Colon (tissue), 2 donors: ENCODE data around the gene FBXL7.

ENCODE experiments used
- FAIRE-seq: peaks from 2 replicates; lab custom pipeline; 2012; peaks lifted over from hg19 to GRCh38; lab: Jason Lieb, UNC
- donor health status: control.
- donor health status: control.

The FBXL7 gene

DNA sequence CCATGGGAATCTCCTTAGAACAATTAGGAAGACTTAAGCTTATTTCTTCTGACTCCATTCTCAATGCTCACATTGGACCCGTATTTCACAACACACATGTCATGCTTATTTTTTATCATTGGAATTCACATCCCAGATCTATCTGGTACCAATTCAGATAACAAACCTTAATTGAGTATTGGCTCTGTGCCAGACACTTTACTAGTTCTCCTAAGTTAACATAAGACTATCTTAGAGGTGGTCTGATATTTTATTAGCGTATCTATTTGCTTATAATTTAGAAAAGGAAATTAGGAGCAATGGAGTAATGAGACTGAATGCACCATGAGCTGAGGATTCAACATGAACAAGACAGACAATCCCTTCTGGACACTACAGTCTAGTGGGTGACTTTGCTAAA is 45.1 kb downstream of the FBXL7 start:
- no peak for FAIRE-seq

DNA sequence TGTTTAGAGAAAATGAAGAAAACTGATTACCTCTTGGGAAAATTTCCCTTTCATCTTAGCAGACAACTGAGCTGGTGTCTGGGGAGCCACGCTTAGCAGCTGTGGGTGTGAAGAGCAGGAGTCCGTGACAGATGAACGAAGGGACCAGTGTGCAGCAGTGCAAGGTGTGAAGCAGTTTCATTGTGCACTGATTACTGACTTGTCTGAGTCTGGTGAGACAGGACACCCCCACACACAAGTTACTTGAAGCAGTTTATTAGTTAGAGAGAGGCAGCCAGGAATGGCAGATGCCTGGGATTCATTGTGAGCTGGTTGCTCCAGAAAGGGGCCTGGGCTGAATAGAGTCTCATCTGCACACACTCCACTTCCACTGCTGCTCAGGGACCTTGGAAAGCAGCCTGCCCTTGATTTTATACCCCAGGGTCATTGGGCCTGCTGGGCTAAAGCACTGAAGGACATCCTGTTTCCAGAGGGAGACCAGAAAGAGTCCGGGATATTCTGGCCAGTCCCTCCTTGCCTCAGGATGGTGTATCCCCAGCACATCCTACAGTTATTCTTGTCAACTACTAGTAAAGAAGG is 47.4 kb downstream of the FBXL7 start:
- FAIRE-seq, result no peak

DNA sequence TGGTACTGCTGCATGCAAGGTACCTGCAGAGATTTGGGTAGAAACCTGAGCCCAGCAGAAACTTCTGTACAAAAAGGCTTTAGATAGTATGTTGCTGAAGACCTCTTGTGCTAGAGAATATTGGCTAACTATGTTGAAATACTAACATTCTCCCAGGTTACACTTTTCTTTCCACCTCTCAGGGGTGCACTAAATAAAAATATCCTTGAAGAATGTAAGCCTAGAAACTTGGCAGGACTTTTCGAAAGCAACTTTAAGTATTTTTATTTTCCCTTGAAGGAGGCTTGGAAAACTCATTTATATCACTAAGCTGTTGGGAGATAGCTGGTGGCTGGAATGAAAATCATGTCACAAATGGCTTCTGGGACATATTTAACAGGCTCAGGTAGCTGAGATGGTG is 50.0 kb downstream of the FBXL7 start:
- FAIRE-seq, result no peak

DNA sequence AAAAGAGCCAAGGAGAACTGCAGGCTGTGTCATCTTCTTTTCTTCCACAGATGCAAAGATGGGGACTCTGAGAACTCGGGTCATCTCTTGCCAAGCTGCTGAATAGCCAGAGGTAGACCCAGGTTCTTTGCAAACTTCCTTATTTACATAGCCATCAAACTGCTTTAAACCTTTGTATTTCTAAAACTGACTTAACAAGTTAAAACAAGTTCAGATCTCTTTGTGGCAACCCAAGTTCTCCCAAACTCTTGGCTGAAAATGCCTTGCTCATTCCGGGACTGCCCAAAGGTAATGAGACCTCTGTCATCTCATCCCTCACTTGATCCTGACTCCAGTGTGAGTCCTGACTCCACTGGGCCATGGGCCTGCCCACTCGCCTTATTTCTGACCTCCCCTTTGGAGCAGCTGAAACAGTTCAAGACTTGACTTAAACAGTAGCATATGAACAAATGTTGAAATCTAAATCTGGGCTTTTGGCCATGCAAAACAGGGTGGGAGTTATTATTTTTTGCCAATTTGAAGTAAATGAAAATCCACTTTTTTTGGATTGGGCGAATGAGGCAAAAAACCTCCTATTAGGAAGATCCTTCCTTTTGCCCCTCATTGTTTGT is 50.6 kb downstream of the FBXL7 start:
- FAIRE-seq, result no peak

DNA sequence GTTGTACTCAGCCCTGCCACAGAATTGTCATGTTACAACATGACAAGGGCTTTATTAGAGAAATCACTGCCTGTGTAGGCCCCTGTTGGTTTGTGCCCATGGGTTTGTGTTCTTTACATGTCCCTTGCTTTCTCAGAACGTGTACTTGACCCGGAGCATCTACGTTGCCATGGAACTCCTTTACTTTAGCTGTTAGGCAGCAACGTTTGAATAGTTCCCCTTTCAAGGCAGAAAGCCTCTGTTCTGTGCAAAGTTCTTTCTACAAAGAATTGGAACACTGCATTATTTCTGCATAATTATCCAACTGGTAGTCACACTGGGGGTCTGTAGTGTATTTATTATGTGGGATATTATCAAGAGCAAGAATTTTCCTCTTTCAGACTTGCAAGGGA is 51.1 kb downstream of the FBXL7 start:
- FAIRE-seq, result no peak

DNA sequence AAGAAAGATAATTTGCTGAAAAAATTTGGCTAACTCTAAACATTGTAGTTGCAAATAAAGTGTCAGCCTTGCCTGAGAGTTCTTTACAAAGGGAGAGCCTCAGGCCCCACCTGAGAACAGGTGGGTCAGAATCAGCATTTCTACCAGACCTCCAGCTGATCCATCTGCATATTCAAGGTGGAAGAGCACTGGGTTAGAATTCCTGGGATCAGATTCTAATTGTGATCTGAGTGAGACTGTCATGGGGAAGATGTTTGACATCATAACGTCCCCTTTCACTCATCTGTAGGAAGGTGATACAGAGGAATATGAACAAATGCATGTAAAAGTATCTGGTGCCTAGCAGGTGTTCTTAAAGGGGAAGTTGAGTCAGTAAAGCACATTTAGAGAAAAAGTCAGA is 54.6 kb downstream of the FBXL7 start:
- FAIRE-seq, result no peak

DNA sequence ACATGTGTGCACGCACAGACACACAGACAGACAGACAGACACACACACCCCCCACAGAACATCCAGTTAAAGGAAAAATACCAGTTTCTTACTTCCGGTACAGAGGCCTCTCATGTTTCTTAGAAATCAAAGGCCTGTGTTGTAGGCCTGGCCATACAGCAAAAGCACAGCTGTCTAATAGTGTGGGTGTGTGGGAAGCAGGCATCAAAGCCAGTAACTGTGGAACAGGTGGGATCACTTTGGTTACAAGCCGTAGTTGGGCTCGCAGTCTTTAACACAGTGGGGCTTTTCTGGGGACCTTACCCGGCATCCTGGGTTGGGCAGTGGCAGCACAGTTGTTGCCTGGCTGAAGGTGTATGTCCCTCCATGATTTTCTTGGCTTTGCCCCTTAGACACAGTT is 55.2 kb downstream of the FBXL7 start:
- no peak for FAIRE-seq

DNA sequence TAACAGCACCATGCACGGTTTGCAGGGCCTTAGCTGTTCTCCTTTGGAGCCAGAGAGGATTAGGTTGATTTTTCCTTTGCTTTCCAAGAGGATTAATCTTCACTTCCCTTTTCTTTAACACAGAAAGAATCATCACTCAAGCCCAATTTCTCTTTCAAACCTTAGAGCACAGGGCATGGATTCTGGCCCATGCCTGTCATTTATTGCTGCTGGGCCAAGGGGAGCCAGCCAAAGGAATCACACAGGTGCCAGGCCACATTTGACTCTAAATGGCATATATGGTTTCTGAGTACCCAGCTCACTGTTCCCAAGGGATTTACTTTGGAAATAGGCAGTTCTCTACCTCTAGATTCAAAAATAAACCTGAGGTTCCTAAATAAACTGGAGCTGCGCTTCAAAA is 58.3 kb downstream of the FBXL7 start:
- FAIRE-seq, result no peak

DNA sequence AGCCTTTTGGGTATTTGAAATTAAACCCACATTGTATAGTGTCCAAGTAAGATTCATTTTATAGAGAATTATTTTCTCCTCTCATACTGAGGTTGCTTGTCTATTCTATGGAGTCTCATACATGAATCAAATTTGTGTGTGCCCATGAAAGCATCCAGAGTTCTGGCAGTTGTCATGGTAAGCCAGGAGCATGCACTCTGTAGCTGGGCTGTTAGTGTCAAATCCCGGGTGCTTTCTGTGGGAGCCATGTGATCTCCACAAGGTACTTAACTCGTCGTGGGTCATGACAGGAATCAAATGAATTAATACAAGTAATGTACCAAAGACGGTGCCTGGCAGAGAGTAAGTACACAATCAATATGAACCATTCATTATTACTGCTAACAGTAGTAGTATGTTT is 58.7 kb downstream of the FBXL7 start:
- FAIRE-seq, result no peak

DNA sequence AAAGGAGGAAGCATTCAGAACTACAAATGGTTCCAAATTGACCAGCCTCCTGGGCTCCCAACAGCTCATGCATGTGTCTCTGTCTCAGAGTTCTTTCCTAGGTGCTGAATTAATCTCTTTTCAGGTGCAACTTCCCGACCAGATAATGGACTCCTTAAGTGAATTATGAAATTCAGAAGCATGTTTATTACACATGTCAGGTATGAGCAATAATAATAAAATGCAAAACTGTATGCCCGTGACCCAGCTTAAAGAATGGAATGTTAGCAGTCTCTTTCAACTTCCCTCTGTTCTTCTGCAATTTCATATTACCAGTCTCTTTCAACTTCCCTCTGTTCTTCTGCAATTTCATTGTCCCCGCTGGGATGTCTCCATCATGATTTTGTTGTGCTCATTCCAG is 60.4 kb downstream of the FBXL7 start:
- FAIRE-seq, result no peak

DNA sequence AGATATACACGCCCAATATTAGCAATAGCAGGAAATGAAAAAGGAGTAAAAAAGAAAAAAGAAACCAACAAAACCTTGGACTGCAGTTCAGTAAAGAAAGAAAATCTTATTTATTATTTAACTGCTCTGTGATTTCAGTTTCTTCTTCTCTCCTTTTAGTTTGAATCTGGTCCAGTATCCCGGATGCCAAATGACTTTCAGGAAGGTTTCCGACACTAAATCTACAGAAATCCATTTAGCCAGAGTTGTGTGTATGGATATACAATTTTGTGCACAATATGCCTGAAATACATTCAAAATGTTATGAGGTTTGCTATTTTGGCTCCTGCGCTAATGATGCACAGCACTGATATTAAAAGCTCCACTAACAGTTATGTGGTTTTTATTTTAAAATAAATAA is 64.5 kb downstream of the FBXL7 start:
- FAIRE-seq, result no peak

DNA sequence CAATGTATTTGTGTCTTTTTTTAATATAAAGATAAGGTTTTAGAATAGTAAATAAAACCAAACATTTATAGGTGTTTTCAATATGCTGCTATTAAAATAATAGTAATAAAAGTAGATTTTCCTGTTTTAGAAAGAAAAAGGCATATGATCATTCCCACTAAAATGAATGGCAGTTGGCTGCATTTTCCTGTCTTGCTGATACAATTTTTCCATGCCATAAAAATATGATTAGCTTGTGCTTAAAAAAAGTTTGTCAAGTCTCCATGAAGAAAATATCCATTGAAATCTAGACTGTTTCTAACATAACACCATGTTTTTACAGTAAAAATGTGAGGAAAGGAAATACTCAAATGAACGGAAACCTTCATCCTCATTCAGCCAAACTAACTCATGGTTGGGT is 65.0 kb downstream of the FBXL7 start:
- no peak for FAIRE-seq

DNA sequence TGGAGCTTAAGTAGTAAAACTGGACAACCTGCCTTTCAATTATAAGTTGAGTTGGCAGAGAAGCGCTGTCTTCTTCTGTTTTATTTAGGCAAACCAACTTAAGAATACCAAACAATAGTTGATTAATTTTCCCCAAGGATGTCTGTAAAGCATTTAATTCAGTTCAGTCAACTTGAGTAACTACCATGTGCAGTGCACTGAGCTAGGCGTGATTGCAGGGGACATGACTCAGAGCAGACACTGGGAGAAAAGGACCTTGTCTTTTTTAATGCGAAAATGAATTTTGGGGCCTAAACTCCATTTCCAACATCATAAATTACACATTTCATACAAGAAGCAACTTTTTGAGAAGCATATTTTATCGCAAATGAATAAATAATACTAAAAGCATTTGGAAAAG is 66.3 kb downstream of the FBXL7 start:
- no peak for FAIRE-seq

DNA sequence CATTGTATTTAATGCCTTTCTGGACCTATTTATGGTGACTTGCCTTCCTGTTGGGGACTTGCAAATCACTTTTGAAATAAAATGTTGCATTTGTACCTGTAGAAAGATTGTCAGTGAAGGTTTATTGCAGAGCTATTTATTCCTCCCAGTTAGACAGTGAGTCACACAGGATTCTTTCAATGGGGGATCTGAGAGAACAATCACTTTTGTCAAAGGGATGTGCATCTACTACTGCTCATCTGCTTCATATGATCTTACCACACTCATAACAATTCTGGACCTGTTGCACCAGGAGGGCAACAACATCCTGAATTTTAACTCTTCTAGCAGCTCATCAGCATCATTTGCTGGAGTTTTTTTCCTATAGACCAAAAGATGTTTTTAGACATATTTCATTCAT is 66.8 kb downstream of the FBXL7 start:
- no peak for FAIRE-seq

DNA sequence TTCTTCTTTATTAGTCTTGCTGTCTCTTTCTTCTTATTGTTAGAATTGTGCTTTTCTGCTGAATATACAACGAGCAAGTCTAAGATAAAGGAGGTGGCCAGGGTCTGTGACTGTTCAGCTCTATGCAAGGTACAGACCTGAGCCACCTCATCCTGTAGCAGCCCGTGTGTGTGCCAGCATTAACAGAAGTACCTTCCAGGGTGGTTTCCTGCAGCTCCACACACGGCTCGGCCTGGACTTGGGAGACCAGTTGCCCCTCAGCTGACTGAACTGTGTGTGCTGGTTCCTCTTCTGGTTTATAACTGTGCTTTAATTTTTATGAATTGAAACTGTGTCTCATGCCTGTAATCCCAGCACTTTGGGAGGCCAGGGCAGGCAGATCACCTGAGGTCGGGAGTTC is 70.5 kb downstream of the FBXL7 start:
- FAIRE-seq, result no peak

DNA sequence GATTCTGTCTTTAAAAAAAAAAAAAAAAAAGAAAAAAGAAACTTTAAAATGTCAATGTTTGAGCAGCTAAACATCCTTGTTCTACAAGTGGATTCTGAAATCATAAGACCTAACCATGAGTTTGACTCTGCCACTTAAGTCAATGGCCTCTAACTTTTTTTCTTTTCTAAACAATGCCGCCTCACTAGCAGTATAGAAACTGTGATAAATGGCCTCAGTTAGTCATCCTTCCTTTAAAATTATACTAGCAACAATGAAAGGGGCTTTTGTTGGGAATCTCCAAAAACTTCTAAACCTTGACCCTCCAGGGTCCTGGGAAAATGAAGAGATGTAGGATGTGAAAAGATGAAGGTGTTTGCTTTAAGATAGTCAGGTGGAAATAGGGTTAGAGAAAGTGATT is 71.1 kb downstream of the FBXL7 start:
- no peak for FAIRE-seq

DNA sequence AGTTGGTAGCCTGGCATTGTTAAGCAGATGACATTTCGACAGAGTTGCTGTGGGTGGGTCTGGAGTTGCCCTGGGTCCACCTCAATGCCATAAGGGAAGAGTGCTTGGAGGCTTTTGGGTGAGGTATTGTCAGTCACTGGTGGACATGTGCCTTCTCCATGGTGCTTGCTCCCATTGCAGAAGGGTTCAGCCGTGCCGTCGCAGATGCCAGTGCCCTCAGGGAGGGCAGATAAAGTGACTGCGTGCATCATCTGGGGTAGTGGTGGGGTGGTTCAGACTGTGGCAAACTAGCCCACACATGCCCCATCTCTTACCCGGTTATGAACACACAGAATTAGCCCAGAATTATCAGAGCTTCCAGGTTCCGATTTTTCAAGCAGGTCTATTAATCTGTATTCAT is 71.6 kb downstream of the FBXL7 start:
- no peak for FAIRE-seq

DNA sequence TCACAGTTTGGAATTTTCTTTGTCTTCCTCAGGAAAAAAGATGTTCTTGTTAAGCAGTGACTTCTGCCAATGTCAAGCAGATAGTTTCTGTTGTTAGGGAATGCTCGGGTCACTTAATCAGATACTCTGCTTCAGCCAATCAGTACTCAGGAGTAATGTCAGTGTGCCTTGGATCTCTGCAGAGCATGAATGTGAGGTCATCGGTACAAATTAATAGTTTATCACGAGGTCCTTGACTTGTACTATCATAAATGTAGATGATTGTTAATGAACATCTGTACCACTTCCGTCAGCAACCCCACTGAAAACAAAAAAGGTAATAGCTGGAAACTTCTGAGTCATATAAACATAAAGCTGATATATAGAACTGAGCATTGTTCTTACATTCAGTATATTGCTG is 73.6 kb downstream of the FBXL7 start:
- no peak for FAIRE-seq

DNA sequence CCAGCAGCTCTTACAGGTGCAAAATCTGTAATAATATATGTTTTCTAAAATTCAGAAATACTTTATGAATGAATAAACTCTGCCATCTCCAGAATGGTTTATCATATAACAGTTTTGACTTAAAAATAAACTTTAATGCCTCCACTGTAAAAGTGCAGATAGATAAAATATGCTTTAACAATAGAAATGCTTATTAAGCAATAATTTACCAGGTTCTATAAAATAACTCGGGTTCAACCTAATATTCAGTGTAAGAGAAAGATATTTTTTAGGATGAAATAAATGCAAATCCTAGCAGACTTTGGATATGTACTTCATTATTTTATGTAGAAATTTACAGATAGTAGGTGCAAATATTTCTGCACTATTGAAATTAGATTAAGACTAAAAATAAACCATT is 74.1 kb downstream of the FBXL7 start:
- no peak for FAIRE-seq

DNA sequence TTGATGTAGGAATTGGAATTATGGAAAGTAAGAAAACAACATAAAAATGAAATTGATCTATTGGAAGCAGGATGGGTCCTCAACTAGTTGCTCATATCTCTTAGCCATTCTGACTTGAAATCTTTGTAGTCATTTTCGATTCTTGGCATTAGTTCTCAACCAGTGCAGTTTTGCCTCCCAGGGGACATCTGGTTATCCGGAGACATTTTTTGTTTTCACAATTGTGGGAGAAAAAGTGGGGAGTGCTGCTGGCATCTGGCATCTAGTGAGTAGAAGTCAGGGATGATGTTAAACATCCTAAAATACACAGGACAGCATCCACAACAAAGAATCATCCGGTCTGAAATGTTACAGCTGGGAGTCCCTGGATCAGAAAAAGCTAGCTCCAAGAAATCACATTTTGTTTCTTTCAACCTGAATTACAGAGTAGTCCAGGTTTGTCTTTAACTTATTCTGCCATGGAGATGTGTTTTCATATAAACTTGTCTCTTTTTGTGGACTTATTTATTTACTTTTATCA is 74.9 kb downstream of the FBXL7 start:
- no peak for FAIRE-seq

DNA sequence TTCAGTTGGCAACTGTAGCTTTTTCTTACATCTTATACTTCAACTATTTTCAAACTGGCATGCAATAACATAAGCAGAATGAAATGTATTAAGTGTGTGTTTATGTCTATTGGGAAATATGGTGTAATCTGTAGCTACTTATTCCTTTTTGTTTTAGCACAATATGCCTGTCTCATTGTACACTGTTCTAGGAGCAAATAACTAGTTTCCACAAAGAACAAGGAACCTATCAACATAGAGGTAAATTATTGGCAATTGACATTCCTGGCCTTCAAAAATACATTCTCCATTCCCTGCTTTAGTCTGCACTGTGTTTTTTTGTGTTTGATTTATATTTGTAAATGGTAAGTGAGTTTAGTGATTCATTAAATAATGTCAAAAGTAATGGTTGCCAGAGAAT is 75.7 kb downstream of the FBXL7 start:
- no peak for FAIRE-seq

DNA sequence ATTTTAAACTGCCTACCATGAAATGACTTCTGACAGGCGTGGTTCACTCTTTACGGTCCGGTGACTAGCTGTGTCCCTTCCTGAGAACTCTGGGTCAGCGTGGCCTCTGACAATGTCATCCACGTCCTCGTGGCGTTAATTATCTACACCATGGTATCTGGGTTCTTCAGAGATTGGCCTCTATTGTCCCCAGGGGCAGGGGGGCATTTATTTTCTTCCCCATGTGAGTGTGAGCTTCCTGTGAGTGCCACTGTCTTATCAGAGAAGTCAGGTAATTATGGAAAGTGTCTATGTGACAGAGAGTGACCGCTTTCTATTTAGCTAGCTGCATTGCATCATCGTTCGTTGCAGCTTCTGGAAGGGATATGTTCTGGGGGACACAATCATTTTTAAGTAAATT is 77.2 kb downstream of the FBXL7 start:
- no peak for FAIRE-seq

DNA sequence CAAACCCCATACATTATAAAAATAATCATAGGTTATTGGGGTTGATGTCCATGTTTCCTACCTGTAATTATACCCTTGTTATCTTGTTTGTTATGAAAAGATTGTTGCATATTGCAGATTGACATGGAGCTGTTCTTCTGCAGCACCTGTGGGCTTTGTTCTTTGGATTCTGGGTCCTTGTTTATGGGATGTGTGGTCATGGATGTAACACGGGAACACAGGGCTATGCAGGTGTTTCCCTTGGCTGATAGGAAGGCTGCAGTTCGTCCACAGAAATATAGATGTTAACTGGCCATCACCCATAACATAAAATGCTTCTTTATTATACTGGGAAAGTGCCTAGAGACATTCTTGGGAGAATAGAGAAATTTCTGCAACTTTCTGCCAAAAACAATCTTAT is 77.9 kb downstream of the FBXL7 start:
- FAIRE-seq, result no peak

DNA sequence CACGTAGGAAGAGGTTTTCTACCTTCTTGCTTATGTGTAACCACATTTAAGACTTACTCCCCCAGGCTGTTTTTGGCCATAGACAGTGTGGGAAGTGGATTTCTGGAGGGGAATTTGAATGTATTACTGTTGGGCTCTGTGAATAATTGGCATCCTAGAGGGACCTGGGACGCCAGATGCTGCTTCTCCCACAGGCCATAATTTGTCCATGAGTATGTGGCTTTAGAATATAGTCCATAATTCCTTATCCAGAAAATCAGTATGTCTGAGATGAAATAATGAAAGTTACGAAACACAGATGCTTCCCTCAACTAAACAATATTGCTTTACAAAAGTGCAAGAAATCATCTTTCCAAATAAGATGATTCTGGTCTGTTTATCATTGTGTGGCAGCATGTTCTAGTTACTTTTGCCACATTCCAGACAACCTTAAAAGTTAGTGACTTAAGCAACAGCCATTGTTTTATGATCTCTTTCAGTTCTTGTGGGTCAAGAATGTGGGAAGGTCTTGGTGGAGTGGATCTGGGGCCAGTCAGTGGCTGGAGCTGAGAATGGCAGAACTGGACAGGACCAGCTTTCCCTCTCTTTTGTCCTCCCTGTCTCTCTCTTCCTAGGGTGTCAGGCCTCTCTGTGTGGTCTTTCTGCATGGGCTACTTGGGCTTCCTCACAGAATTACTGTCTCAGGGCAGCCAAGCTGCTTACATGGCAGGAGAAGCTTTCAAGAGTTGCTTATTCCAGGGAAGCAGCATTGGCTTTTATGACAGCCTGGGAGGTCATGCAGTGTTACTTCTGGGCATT is 79.4 kb downstream of the FBXL7 start:
- FAIRE-seq, result no peak
